Fibroblast of the conjunctiva (primary cell): ENCODE measurements around the gene RBMS1.
A peak's percentile ranks its signal among the peaks of the same experiment; 100 is the strongest.
"Not testable (repeated sequence)": the region's sequence is repeated elsewhere in the genome, so short reads cannot be mapped to it uniquely, and the experiment has no call there.

Experiments
- DNase-seq: peaks from one replicate; pipeline ENCODE4 v3.0.0-alpha.2; 2010; ENCODE audit warnings: low read depth

RBMS1 gene

GRCh38 chr2:160380611-160381010 is 113.0 kb downstream of the RBMS1 start:
- no peak for DNase-seq

GRCh38 chr2:160380000-160380570 is 113.5 kb downstream of the RBMS1 start:
- DNase-seq = no peak

GRCh38 chr2:160379399-160379798 is 114.2 kb downstream of the RBMS1 start:
- peak; percentile 55 for DNase-seq

GRCh38 chr2:160377204-160377995 is 116.2 kb downstream of the RBMS1 start:
- DNase-seq = no peak

GRCh38 chr2:160376576-160376975 is 117.0 kb downstream of the RBMS1 start:
- DNase-seq = no peak

GRCh38 chr2:160375802-160376469 is 117.7 kb downstream of the RBMS1 start:
- no peak for DNase-seq

- DNase-seq = no peak
Measured at GRCh38 chr2:160375037-160375436, 118.6 kb downstream of the RBMS1 start.

- no peak for DNase-seq
Measured at GRCh38 chr2:160373666-160374065, 119.9 kb downstream of the RBMS1 start.

- no peak for DNase-seq
Measured at GRCh38 chr2:160373263-160373662, 120.3 kb downstream of the RBMS1 start.

- no peak for DNase-seq
Measured at GRCh38 chr2:160372585-160372984, 121.0 kb downstream of the RBMS1 start.

GRCh38 chr2:160372010-160372356 is 121.6 kb downstream of the RBMS1 start:
- no peak for DNase-seq

GRCh38 chr2:160371251-160372009 is 122.2 kb downstream of the RBMS1 start:
- DNase-seq = no peak

GRCh38 chr2:160368988-160369930 is 124.3 kb downstream of the RBMS1 start:
- no peak for DNase-seq

GRCh38 chr2:160367887-160368286 is 125.7 kb downstream of the RBMS1 start:
- DNase-seq = peak; percentile 69

- not testable (repeated sequence) for DNase-seq
Measured at GRCh38 chr2:160367139-160367538, 126.5 kb downstream of the RBMS1 start.

GRCh38 chr2:160366474-160366873 is 127.1 kb downstream of the RBMS1 start:
- DNase-seq = no peak

GRCh38 chr2:160365716-160366367 is 127.8 kb downstream of the RBMS1 start:
- no peak for DNase-seq

GRCh38 chr2:160364364-160364763 is 129.2 kb downstream of the RBMS1 start:
- no peak for DNase-seq

GRCh38 chr2:160363961-160364360 is 129.6 kb downstream of the RBMS1 start:
- no peak for DNase-seq

- DNase-seq = no peak
Measured at GRCh38 chr2:160363055-160363454, 130.6 kb downstream of the RBMS1 start.

GRCh38 chr2:160362541-160362940 is 131.1 kb downstream of the RBMS1 start:
- DNase-seq = no peak
